PC-9 (cell line): ENCODE measurements around the gene HMOX2. TPM values are rescaled to one million over a fixed set of nuclear protein-coding genes. Genes with fewer than 3 reads are reported as not detected.
A peak's percentile ranks its signal among the peaks of the same experiment; 100 is the strongest.

ENCODE experiments used
- BruUV-seq: library from RNA; stranded (reverse); fragments of 400-500 nt; replicated peaks from 2 replicates; lab custom pipeline; 2021; lab: Mats Ljungman, UMichigan
- CTCF ChIA-PET: fragments of 300-600 bp; sonication (Branson Sonifier 250); formaldehyde crosslinking; loops from one replicate; lab custom pipeline; 2022; ENCODE audit warnings: antibody characterized with exemption; lab: Charles Lee
- POLR2A ChIA-PET: fragments of 300-600 bp; sonication (Branson Sonifier 250); formaldehyde crosslinking; loops from one replicate; lab custom pipeline; 2022; ENCODE audit warnings: antibody characterized with exemption; ENCODE audit not compliant: unreplicated experiment; lab: Charles Lee
- DNase-seq, 2 experiments: peaks; one replicate each; pipeline versions ENCODE4 v3.0.0 to v3.0.0-alpha.2; 2015 to 2022; ENCODE audit warnings: mixed read lengths in 1 of 2
- H2AFZ ChIP-seq: fragments of 200-600 bp; sonication (generic); 2 replicates; pipeline ENCODE4 v1.8.1; 2017; ENCODE audit warnings: antibody characterized with exemption
- H3F3A ChIP-seq: fragments of 200-600 bp; sonication (generic); 2 replicates; pipeline ENCODE4 v1.8.1; 2017; ENCODE audit warnings: antibody characterized with exemption, mild to moderate bottlenecking, low read depth; ENCODE audit not compliant: insufficient read depth
- H3K27ac ChIP-seq: fragments of 200-600 bp; sonication (generic); 2 replicates; pipeline ENCODE4 v1.6.1; 2016; ENCODE audit warnings: mixed run types
- H3K27me3 ChIP-seq: fragments of 200-600 bp; sonication (generic); 2 replicates; pipeline ENCODE4 v1.6.1; 2016; ENCODE audit warnings: low read depth, mixed run types; ENCODE audit not compliant: insufficient read depth
- H3K36me3 ChIP-seq: fragments of 200-600 bp; sonication (generic); 2 replicates; pipeline ENCODE4 v1.6.1; 2016; ENCODE audit warnings: low read depth, mixed run types
- H3K4me1 ChIP-seq: fragments of 200-600 bp; sonication (generic); replicated peaks from 2 replicates; pipeline ENCODE4 v1.6.1; 2016; ENCODE audit warnings: mixed run types; ENCODE audit not compliant: insufficient read depth
- H3K4me2 ChIP-seq: fragments of 200-600 bp; sonication (generic); 2 replicates; pipeline ENCODE4 v1.6.1; 2017; ENCODE audit warnings: mixed run types
- H3K4me3 ChIP-seq: fragments of 200-600 bp; sonication (generic); 2 replicates; pipeline ENCODE4 v1.6.1; 2016; ENCODE audit warnings: mixed run types
- H3K79me2 ChIP-seq: fragments of 200-600 bp; sonication (generic); 2 replicates; pipeline ENCODE4 v1.6.1; 2017; ENCODE audit warnings: low read depth, mixed run types
- H3K9me2 ChIP-seq: fragments of 200-600 bp; sonication (generic); 2 replicates; pipeline ENCODE4 v1.8.1; 2017; ENCODE audit warnings: mild to moderate bottlenecking; ENCODE audit not compliant: insufficient read depth
- H3K9me3 ChIP-seq: fragments of 200-600 bp; sonication (generic); 2 replicates; pipeline ENCODE4 v1.8.1; 2016; ENCODE audit warnings: low read depth; ENCODE audit not compliant: insufficient read depth
- H4K20me1 ChIP-seq: fragments of 200-600 bp; sonication (generic); 2 replicates; pipeline ENCODE4 v1.8.1; 2017; ENCODE audit not compliant: insufficient read depth
- EZH2 ChIP-seq: fragments of 200-600 bp; sonication (generic); IDR thresholded peaks from 2 replicates; pipeline ENCODE4 v1.8.0; 2017; ENCODE audit warnings: antibody characterized with exemption, low read depth
- intact Hi-C: fragments of 100-400 bp; cut with micrococcal nuclease; formaldehyde crosslinking; loops from one replicate; pipeline ENCODE4 v1.10.0; 2022; ENCODE audit not compliant: unreplicated experiment
- total RNA-seq: library from RNA; stranded (reverse); gene quantifications from 2 replicates; pipeline ENCODE4 v1.2.3, GENCODE V29; 2021
- TF ChIP-seq, protein P1 (sequence below): fragments of 200-600 bp; sonication (generic); conservative IDR thresholded peaks from 2 replicates; pipeline ENCODE4 v1.6.1; 2017; ENCODE audit warnings: mixed run types, antibody characterized with exemption, mild to moderate bottlenecking, moderate library complexity

Gene HMOX2
- total RNA-seq, 1 experiment from 2014 or later, result 68.1 TPM

GRCh38 chr16:4499196-4499555 lies 23.0 kb downstream of the HMOX2 start:
- Histone ChIP-seq H2AFZ (no peak overlapping the region), H3K9me2 (no peaks in the 10 kb centered on the region), H3K9me3 (no peaks in the 10 kb centered on the region), H4K20me1 (peaks cover 10% of the 10 kb centered on the region; the same call in 1 of the 2 replicates), H3K36me3 (no peaks in the 10 kb centered on the region), H3K27me3 (no peaks in the 10 kb centered on the region), H3K4me3 (no peak overlapping the region), H3K27ac (peak overlapping the region; percentile 64), H3K79me2 (peaks cover 35% of the 10 kb centered on the region), H3K4me2 (peak overlapping the region; percentile 41), H3K4me1 (peaks cover 69% of the 10 kb centered on the region), H3F3A (peaks cover 52% of the 10 kb centered on the region)
- no peak for DNase-seq
- ChIA-PET POLR2A (interaction anchor here (0.9 kb wide), 1 partner anchor 23 kb away, joined by 9 read pairs; the partner anchor contains the start of gene HMOX2), CTCF (interaction anchor here (0.5 to 0.9 kb wide), 2 partner anchors 21 to 133 kb away, joined by 3 to 13 read pairs; no protein-coding TSS in a partner anchor)
- TF ChIP-seq EZH2, result no peak
- TF ChIP-seq, protein P1, sequence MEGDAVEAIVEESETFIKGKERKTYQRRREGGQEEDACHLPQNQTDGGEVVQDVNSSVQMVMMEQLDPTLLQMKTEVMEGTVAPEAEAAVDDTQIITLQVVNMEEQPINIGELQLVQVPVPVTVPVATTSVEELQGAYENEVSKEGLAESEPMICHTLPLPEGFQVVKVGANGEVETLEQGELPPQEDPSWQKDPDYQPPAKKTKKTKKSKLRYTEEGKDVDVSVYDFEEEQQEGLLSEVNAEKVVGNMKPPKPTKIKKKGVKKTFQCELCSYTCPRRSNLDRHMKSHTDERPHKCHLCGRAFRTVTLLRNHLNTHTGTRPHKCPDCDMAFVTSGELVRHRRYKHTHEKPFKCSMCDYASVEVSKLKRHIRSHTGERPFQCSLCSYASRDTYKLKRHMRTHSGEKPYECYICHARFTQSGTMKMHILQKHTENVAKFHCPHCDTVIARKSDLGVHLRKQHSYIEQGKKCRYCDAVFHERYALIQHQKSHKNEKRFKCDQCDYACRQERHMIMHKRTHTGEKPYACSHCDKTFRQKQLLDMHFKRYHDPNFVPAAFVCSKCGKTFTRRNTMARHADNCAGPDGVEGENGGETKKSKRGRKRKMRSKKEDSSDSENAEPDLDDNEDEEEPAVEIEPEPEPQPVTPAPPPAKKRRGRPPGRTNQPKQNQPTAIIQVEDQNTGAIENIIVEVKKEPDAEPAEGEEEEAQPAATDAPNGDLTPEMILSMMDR, result no peak
- no TSS peak for BruUV-seq
- intact Hi-C loops, result no loop called here

GRCh38 chr16:4500272-4500671 lies 24.1 kb downstream of the HMOX2 start:
- no TSS peak for BruUV-seq
- Histone ChIP-seq H3K27ac (peak overlapping the region; percentile 67), H3K36me3 (no peaks in the 10 kb centered on the region), H4K20me1 (peaks cover 6% of the 10 kb centered on the region; the same call in 1 of the 2 replicates), H3K27me3 (no peaks in the 10 kb centered on the region), H3K4me3 (no peak overlapping the region), H3K79me2 (peaks cover 35% of the 10 kb centered on the region), H3K9me2 (no peaks in the 10 kb centered on the region), H3K4me1 (peaks cover 58% of the 10 kb centered on the region), H3K4me2 (peak overlapping the region; percentile 39), H3F3A (peaks cover 41% of the 10 kb centered on the region), H3K9me3 (no peaks in the 10 kb centered on the region), H2AFZ (no peak overlapping the region)
- DNase-seq, result peak; percentile 56 to 83
- CTCF ChIA-PET, result interaction anchor here (1.5 to 1.8 kb wide), 2 partner anchors 24 to 116 kb away, joined by 3 to 6 read pairs; partner anchors contain the start of gene HMOX2
- POLR2A ChIA-PET, result interaction anchor here (0.5 to 0.7 kb wide), 5 partner anchors 24 to 389 kb away, joined by 3 to 8 read pairs (median 4); partner anchors contain the start of gene HMOX2
- TF ChIP-seq, protein P1, result no peak
- no peak for TF ChIP-seq EZH2
- intact Hi-C loops, result loop anchor here (1.0 to 10.0 kb wide), 3 partner anchors 24 to 595 kb away; partner anchors contain the start of genes EEF2KMT, HMOX2 and SEC14L5

DNA sequence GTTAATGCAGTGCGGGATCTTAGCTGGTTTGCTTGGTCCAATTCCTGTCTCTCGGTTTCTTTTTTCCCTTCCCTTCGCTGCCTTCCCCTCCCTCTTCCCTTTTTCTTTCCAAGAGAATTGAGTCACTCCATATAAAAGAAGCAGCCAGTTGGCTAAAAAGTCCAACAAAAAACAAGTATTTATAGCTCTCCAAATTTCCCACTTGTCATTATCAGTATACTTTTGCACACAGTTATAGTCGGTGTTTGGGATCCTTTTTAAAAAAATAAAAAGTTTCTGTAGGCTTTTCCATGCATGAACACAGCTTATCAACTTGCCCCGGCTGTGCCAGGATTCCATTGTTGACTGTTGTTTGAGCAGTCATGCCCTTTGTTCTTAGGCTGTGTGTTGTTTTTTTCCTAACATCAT lies 24.9 kb downstream of the HMOX2 start:
- Histone ChIP-seq H3F3A (peaks cover 33% of the 10 kb centered on the region), H4K20me1 (peaks cover 6% of the 10 kb centered on the region; the same call in 1 of the 2 replicates), H3K4me2 (peak overlapping the region; percentile 20; the same call in 1 of the 2 replicates), H3K36me3 (no peaks in the 10 kb centered on the region), H3K9me2 (no peaks in the 10 kb centered on the region), H3K79me2 (peaks cover 28% of the 10 kb centered on the region), H2AFZ (no peak overlapping the region), H3K27me3 (no peaks in the 10 kb centered on the region), H3K4me1 (peaks cover 50% of the 10 kb centered on the region), H3K9me3 (no peaks in the 10 kb centered on the region), H3K27ac (peak overlapping the region; percentile 67), H3K4me3 (no peak overlapping the region)
- no peak for DNase-seq
- CTCF ChIA-PET, result interaction anchor here (0.5 to 1.8 kb wide), 5 partner anchors 20 to 795 kb away, joined by 3 to 6 read pairs (median 3); partner anchors contain the start of gene HMOX2
- TF ChIP-seq, protein P1, result no peak
- TF ChIP-seq EZH2, result no peak
- no TSS peak for BruUV-seq
- intact Hi-C loops, result loop anchor here (5.0 to 10.0 kb wide), 2 partner anchors 456 to 594 kb away; partner anchors contain the start of genes EEF2KMT and SEC14L5
- POLR2A ChIA-PET, result interaction anchor here (0.7 kb wide), 1 partner anchor 211 kb away, joined by 8 read pairs; no protein-coding TSS in a partner anchor
